Measurements from ENCODE around the gene IDUA. TPM values are rescaled to one million over a fixed set of nuclear protein-coding genes. Genes with fewer than 3 reads are reported as not detected.

Gene IDUA
- total RNA-seq, 2 donors from 2014 or later = 22.4 to 25.6 TPM

- no peak overlapping the region for H3K27ac ChIP-seq (ENCODE audit: low read depth, low read length)
- H3K4me3 ChIP-seq (ENCODE audit: low read length) = no peak overlapping the region
- TF ChIP-seq CTCF (conservative IDR thresholded peaks at IDR 0.05) = no peak
- no peaks in the 10 kb centered on the region for H3K27me3 ChIP-seq (ENCODE audit: control insufficient read depth, insufficient read depth, low read length, poor library complexity, severe bottlenecking)
- 92 to 93% methylated on average over 10 to 17 of the region's 17 CpGs for WGBS, 2 experiments (ENCODE audit: insufficient coverage in 1 of 2, insufficient read length in 1 of 2)
- H3K4me3 Mint-ChIP-seq = no peak overlapping the region
- H3K27me3 Mint-ChIP-seq (ENCODE audit: insufficient read depth) = no peaks in the 10 kb centered on the region
- H3K9me3 Mint-ChIP-seq = no peaks in the 10 kb centered on the region
- no peaks in the 10 kb centered on the region for H3K9me3 ChIP-seq (ENCODE audit: control insufficient read depth, low read length)
- no peak overlapping the region for H3K27ac Mint-ChIP-seq
- no peaks in the 10 kb centered on the region for H3K4me1 Mint-ChIP-seq
- H3K36me3 ChIP-seq (ENCODE audit: control insufficient read depth, insufficient read depth, low read length) = no peaks in the 10 kb centered on the region
- no peak for DNase-seq
- H3K36me3 Mint-ChIP-seq (ENCODE audit: low read depth) = peaks cover 20% of the 10 kb centered on the region
- no peak overlapping the region for H3K9ac ChIP-seq (ENCODE audit: extremely low read depth, low read length, poor library complexity, severe bottlenecking)
- no peaks in the 10 kb centered on the region for H3K4me1 ChIP-seq (ENCODE audit: control insufficient read depth, insufficient read depth, low read length)
Observed at GRCh38 chr4:958696-959337, 28.0 kb upstream of the IDUA start.

- Histone ChIP-seq H3K27me3 (ENCODE audit: control insufficient read depth, insufficient read depth, low read length, poor library complexity, severe bottlenecking) (no peaks in the 10 kb centered on the region), H3K36me3 (ENCODE audit: control insufficient read depth, insufficient read depth, low read length) (no peaks in the 10 kb centered on the region), H3K9me3 (ENCODE audit: control insufficient read depth, low read length) (no peaks in the 10 kb centered on the region), H3K9ac (ENCODE audit: extremely low read depth, low read length, poor library complexity, severe bottlenecking) (no peak overlapping the region), H3K27ac (ENCODE audit: low read depth, low read length) (no peak overlapping the region), H3K4me3 (ENCODE audit: low read length) (no peak overlapping the region), H3K4me1 (ENCODE audit: control insufficient read depth, insufficient read depth, low read length) (no peaks in the 10 kb centered on the region)
- no peak for TF ChIP-seq CTCF (conservative IDR thresholded peaks at IDR 0.05)
- Mint-ChIP-seq H3K27ac (no peak overlapping the region), H3K4me3 (no peak overlapping the region), H3K36me3 (ENCODE audit: low read depth) (peaks cover 15% of the 10 kb centered on the region), H3K27me3 (ENCODE audit: insufficient read depth) (no peaks in the 10 kb centered on the region), H3K9me3 (no peaks in the 10 kb centered on the region), H3K4me1 (no peaks in the 10 kb centered on the region)
- 85 to 93% methylated on average over 14 to 24 of the region's 24 CpGs for WGBS, 2 experiments (ENCODE audit: insufficient coverage in 1 of 2, insufficient read length in 1 of 2)
- DNase-seq = no peak
Observed at GRCh38 chr4:959338-960139, 27.3 kb upstream of the IDUA start.

GRCh38 chr4:960140-960635 lies 26.7 kb upstream of the IDUA start:
- H3K4me1 Mint-ChIP-seq = no peaks in the 10 kb centered on the region
- Histone ChIP-seq H3K4me3 (ENCODE audit: low read length) (no peak overlapping the region), H3K9ac (ENCODE audit: extremely low read depth, low read length, poor library complexity, severe bottlenecking) (no peak overlapping the region), H3K4me1 (ENCODE audit: control insufficient read depth, insufficient read depth, low read length) (no peaks in the 10 kb centered on the region), H3K36me3 (ENCODE audit: control insufficient read depth, insufficient read depth, low read length) (no peaks in the 10 kb centered on the region), H3K9me3 (ENCODE audit: control insufficient read depth, low read length) (no peaks in the 10 kb centered on the region), H3K27me3 (ENCODE audit: control insufficient read depth, insufficient read depth, low read length, poor library complexity, severe bottlenecking) (no peaks in the 10 kb centered on the region), H3K27ac (ENCODE audit: low read depth, low read length) (no peak overlapping the region)
- DNase-seq = no peak
- WGBS, 2 experiments (ENCODE audit: insufficient coverage in 1 of 2, insufficient read length in 1 of 2) = 86 to 87% methylated on average over 14 to 16 of the region's 16 CpGs
- no peak for TF ChIP-seq CTCF (conservative IDR thresholded peaks at IDR 0.05)
- no peak overlapping the region for H3K27ac Mint-ChIP-seq
- no peaks in the 10 kb centered on the region for H3K27me3 Mint-ChIP-seq (ENCODE audit: insufficient read depth)
- peaks cover 15% of the 10 kb centered on the region for H3K36me3 Mint-ChIP-seq (ENCODE audit: low read depth)
- H3K9me3 Mint-ChIP-seq = no peaks in the 10 kb centered on the region
- no peak overlapping the region for H3K4me3 Mint-ChIP-seq
